Activated CD8-positive, alpha-beta T cell treated with anti-CD3 and anti-CD28 coated beads for 36 hours (primary cell): ENCODE data around the gene PEX16. TPM values are rescaled to one million over a fixed set of nuclear protein-coding genes. Genes with fewer than 3 reads are reported as not detected.

Source experiments
- ATAC-seq: fragments of 200-7000 bp; cut with Tn5 transposase; one replicate; pipeline ENCODE4 v1.10.0; 2021; ENCODE audit warnings: mild to moderate bottlenecking, moderate library complexity
- CTCF ChIA-PET: fragments of 350-600 bp; sonication (Branson Sonifier 250); formaldehyde crosslinking; loops from one replicate; lab custom pipeline; 2021; ENCODE audit warnings: antibody characterized with exemption; lab: Charles Lee
- POLR2A ChIA-PET: fragments of 350-600 bp; sonication (Branson Sonifier 250); formaldehyde crosslinking; loops from one replicate; lab custom pipeline; 2021; ENCODE audit warnings: antibody characterized with exemption; lab: Charles Lee
- DNase-seq: peaks from one replicate; pipeline ENCODE4 v3.0.0-alpha.2; 2020
- H3K27ac Mint-ChIP-seq: one replicate; pipeline ENCODE4 v1.8.0; 2021; ENCODE audit warnings: mild to moderate bottlenecking, mixed read lengths
- H3K27me3 Mint-ChIP-seq: one replicate; pipeline ENCODE4 v1.8.0; 2021; ENCODE audit warnings: mixed read lengths
- H3K36me3 Mint-ChIP-seq: one replicate; pipeline ENCODE4 v1.8.0; 2021; ENCODE audit warnings: low read depth, mixed read lengths
- H3K4me1 Mint-ChIP-seq: one replicate; pipeline ENCODE4 v1.8.0; 2021; ENCODE audit warnings: low read depth, mixed read lengths
- H3K4me3 Mint-ChIP-seq: one replicate; pipeline ENCODE4 v1.8.0; 2021; ENCODE audit warnings: mild to moderate bottlenecking, moderate library complexity, mixed read lengths
- H3K9me3 Mint-ChIP-seq: one replicate; pipeline ENCODE4 v1.8.0; 2021; ENCODE audit warnings: mixed read lengths
- CTCF ChIP-seq: fragments of 200-600 bp; IDR thresholded peaks from one replicate; pipeline ENCODE4 v1.8.0; 2022; ENCODE audit warnings: antibody characterized with exemption, mild to moderate bottlenecking
- intact Hi-C: fragments of 100-400 bp; cut with micrococcal nuclease; formaldehyde crosslinking; loops from one replicate; pipeline ENCODE4 v1.10.0; 2022
- total RNA-seq, 2 experiments: library from RNA; stranded (reverse); gene quantifications; one replicate each; pipeline ENCODE4 v1.2.3, GENCODE V29; 2021

Gene PEX16
- total RNA-seq, 2 experiments from 2014 or later: 34.4 to 35.2 TPM

DNA sequence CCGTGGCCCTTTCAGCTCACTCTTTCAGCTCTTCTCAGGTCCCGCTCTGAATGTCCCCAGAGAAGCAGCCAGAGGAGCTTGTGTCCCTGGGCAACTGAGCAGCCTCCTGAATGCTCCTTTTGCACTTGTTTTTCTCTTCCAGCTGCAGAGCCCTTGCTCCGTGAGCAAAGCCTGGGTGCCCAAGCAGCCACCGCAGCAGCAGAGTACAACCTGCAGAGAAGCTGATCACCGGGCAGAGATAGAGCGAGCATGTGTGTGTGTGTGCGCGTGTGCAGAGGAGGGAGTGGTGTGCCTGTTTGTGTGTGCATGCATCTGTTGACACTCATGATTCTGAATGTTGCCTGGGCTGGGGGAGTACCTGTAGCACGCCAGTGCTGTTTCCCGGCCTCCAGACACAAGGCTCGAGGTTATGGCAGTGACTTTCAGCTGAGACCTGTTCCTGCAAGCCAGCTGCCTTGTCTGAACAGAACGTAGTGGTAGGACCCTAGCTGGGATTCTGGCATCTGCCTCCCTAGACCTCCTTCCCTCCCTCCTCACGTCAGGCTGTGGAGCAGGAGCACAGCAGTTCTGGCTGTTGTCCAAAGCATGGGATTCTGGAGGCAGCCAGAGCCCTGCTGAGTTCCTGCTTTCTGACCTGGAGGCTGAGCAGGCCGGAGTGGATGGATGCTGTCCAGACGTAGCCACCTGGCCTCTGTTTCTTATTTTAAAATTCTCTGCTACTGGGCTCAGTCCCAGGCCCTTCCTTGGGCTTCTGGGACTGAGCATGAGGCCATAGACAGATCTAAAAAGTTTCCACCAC, 36.7 kb downstream of the PEX16 start:
- TF ChIP-seq CTCF: no peak
- ATAC-seq (no peak), DNase-seq (no peak)
- POLR2A ChIA-PET: interaction anchor here (0.9 kb wide), 1 partner anchor 17 kb away, joined by 3 read pairs; no protein-coding TSS in a partner anchor
- intact Hi-C loops: no loop called here
- CTCF ChIA-PET: interaction anchor here (1.1 kb wide), 1 partner anchor 109 kb away, joined by 3 read pairs; no protein-coding TSS in a partner anchor
- Mint-ChIP-seq H3K27me3 (peaks cover 8% of the 10 kb centered on the region), H3K9me3 (no peaks in the 10 kb centered on the region), H3K4me3 (no peak overlapping the region), H3K27ac (no peak overlapping the region), H3K36me3 (peaks cover 16% of the 10 kb centered on the region), H3K4me1 (peaks cover 9% of the 10 kb centered on the region)

DNA sequence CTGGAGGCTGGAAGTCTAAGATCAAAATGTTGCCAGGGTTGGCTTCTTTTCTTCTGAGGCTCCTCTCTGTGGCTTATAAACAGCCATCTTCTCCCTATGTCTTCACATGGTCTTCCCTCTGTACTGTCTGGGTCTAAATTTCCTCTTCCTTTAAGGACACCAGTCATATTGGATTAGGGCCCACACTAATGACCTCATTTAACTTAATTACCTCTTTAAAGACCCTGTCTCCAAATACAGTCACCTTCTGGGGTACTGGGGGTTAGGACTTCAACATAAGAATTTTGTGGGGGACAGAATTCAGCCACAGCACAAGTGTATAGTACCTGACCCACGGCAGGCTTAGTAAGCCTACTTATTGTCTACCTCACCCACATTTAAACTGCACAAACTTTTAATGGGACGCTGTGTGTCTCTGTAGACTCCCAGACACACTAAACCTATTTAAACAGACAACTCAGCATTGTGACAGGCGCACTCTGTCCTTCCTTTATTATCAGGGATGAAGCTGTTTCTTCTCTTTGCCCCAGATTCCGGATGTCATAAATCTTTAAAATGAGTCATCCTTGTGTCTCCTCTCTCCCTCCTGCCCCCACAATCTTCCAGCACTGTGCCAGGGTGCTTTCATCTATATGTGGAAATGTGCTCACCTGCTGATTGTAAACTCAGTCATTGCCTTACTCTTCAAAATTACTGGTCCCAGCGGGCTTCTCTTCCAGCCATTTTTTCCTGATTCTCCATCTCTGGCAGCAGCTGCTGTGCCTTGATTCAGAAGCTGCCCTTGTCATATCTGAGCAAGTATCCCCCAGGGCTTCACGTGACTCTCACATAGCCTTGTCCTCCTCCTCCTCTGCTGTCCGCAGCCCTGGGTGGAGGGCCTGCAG, 37.6 kb downstream of the PEX16 start:
- no peak for TF ChIP-seq CTCF
- H3K4me1 Mint-ChIP-seq: peaks cover 6% of the 10 kb centered on the region
- intact Hi-C loops: no loop called here
- ChIA-PET CTCF (interaction anchor here (1.1 kb wide), 1 partner anchor 108 kb away, joined by 3 read pairs; no protein-coding TSS in a partner anchor), POLR2A (interaction anchor here (0.9 kb wide), 1 partner anchor 18 kb away, joined by 3 read pairs; no protein-coding TSS in a partner anchor)
- peaks cover 20% of the 10 kb centered on the region for H3K36me3 Mint-ChIP-seq
- DNase-seq (no peak), ATAC-seq (no peak)
- H3K27ac Mint-ChIP-seq: no peak overlapping the region
- no peaks in the 10 kb centered on the region for H3K9me3 Mint-ChIP-seq
- H3K4me3 Mint-ChIP-seq: no peak overlapping the region
- H3K27me3 Mint-ChIP-seq: peaks cover 5% of the 10 kb centered on the region

DNA sequence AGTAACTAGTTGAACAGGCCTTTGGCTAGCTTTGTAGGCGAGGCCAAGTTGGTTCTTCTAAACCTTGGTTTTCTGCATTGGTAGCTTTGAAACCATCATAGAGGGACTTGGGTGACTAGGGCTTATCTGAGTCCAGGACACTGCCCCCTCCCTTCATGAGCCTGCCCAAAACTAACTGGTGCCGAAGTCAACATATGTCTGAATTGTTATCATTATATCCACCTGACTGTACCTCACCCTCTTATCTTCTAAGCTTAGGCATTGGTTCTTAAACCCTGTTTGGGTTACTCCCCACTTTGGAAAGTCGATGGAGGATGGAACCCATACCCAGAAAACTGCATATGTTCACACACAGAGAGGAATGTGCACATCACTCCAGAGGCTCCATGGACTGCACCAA, 39.8 kb downstream of the PEX16 start:
- Mint-ChIP-seq H3K36me3 (peaks cover 30% of the 10 kb centered on the region), H3K4me3 (no peak overlapping the region), H3K9me3 (no peaks in the 10 kb centered on the region), H3K27me3 (no peaks in the 10 kb centered on the region), H3K4me1 (no peaks in the 10 kb centered on the region), H3K27ac (no peak overlapping the region)
- intact Hi-C loops: no loop called here
- DNase-seq (no peak), ATAC-seq (no peak)
- TF ChIP-seq CTCF: no peak
- ChIA-PET POLR2A (interaction anchor here (1.3 kb wide), 1 partner anchor 40 kb away, joined by 3 read pairs; the partner anchor contains the start of gene PEX16), CTCF (no interaction called here)

DNA sequence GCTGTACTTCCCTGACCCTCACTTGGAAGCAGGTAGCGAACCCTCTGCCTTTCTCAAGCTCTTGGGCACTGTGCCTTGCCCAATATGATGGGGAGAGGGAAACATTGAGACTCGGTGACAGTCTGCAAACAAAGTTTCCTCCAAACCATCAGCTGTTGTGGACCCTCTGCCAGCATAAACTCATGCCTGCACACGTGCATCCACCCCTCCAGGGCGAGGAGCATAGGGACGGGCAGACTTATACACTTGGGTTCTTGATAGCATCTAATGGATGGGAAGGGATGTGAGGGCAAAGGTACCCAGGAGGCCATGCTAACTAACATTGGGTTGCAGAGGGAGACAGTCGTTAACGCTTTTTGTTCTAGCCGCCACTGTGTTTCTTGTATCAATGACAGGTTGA, 40.5 kb downstream of the PEX16 start:
- CTCF ChIA-PET: no interaction called here
- no peak for TF ChIP-seq CTCF
- no peak overlapping the region for H3K27ac Mint-ChIP-seq
- DNase-seq (no peak), ATAC-seq (no peak)
- no peaks in the 10 kb centered on the region for H3K4me1 Mint-ChIP-seq
- H3K27me3 Mint-ChIP-seq: no peaks in the 10 kb centered on the region
- no peaks in the 10 kb centered on the region for H3K9me3 Mint-ChIP-seq
- H3K4me3 Mint-ChIP-seq: no peak overlapping the region
- POLR2A ChIA-PET: interaction anchor here (1.3 kb wide), 1 partner anchor 41 kb away, joined by 3 read pairs; the partner anchor contains the start of gene PEX16
- intact Hi-C loops: no loop called here
- H3K36me3 Mint-ChIP-seq: peaks cover 33% of the 10 kb centered on the region
